Caki2 (cell line): ENCODE results near the gene NINL. TPM values are rescaled to one million over a fixed set of nuclear protein-coding genes. Genes with fewer than 3 reads are reported as not detected.
"Not testable (repeated sequence)": the region's sequence is repeated elsewhere in the genome, so short reads cannot be mapped to it uniquely, and the experiment has no call there.

ENCODE experiments used
- DNase-seq: peaks from one replicate; pipeline ENCODE4 v3.0.0-alpha.2; 2015; ENCODE audit warnings: low read depth
- in situ Hi-C: cut with HindIII; loops from 2 replicates; pipeline ENCODE4 v1.10.0; 2016; ENCODE audit warnings: low sequenced_read_pairs, low pct_unique_long_range_greater_than_20kb, mixed read lengths
- total RNA-seq: library from RNA; depleted of rRNA; stranded (reverse); fragments of >200 nt; shearing (Covaris generic); gene quantifications from 2 replicates; pipeline ENCODE4 v1.2.3, GENCODE V29; 2014; ENCODE audit warnings: low replicate concordance

Gene NINL
- total RNA-seq, 1 experiment from 2014 or later, result 9.2 TPM

DNA sequence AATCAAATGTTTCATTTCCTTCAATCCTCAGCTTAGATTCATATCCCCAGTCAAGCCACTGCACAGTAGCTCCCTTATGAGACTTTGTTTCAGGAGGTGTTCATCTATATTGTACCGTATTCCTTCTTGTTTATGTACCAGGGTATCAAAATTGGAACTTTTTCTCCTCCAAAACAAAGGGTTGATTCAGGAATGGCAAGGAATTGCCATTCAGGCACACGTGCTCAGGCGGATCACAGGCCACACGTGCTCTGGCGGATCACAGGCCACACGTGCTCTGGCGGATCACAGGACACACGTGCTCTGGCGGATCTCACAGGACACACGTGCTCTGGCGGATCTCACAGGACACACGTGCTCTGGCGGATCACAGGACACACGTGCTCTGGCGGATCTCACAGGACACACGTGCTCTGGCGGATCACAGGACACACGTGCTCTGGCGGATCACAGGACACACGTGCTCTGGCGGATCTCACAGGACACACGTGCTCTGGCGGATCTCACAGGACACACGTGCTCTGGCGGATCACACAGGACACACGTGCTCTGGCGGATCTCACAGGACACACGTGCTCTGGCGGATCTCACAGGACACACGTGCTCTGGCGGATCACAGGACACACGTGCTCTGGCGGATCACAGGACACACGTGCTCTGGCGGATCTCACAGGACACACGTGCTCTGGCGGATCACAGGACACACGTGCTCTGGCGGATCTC lies 17.0 kb upstream of the NINL start:
- in situ Hi-C loops, DNase-seq: not testable (repeated sequence)

GRCh38 chr20:25601659-25602058 lies 16.3 kb upstream of the NINL start:
- no peak for DNase-seq
- in situ Hi-C loops, result no loop called here

DNA sequence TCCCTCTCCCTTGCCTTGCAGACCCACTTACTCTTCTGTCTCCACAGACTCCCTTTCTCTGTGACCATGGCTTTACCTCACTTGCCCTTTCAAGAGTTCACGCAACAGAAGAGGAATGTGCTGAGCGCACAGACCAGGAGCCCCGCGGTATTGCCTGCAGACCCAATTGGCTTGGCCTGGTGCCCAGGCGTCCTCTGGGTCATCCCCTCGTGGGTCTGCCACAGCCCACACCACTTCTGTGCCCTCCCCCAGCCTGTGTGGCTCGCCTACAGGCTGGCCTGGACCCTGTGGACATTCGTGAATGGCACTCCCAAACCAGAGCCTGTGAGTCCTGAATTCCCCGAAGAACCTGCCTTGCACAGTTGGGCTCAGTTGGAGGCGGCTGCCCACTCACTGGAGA lies 15.3 kb upstream of the NINL start:
- in situ Hi-C loops, result no loop called here
- no peak for DNase-seq

DNA sequence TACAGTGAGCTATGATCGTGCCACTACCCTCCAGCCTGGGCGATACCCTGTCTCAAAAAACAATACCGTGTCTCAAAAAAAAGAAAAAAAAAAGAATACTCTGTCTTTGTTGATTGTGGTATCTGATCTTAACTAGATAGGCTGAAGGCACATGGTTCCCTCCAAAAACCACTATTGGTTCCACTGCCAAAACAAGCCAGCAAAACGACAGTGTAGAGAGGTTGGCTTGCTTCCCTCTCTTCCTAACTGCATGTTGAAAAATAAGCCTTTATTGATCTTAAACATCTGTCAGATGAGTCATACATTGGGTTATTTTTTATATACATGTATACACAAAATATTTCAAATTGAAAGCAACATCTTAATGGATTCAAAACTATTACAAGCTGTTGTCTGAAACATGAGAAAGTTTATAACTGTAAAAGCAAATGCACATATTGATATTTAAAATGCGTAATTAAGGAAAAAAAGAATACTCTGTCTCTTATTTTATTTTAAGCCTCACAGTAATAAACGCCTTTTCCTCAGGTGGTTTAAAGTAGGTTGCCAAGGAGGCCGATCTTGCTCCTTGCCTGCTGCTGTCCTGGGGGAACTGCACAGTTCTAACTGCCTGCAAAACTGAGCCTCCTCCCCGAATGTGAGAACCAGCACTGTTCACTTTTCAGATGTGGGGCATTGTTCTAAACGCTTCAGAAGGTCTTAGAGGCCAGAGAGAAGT lies 7.0 kb upstream of the NINL start:
- no peak for DNase-seq
- in situ Hi-C loops, result no loop called here

DNA sequence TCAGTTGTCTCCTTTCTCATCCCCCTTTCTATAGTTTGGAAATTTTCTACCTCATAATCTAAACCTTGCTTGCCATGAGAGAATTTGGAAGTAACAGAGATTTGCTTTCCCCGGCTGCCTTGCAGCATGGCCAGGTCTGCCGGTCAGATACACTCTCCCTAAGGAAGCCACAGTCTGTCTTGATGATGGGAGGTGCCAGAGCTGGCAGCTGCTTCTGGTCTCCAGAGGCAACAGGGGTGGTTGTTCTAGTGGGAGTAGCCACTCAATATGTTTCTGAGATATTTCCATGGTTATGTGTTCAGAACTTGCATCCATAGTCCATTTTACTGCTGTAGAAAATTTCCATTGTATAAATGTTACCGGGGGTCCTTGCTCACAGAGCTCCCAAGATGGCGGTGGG lies 5.4 kb upstream of the NINL start:
- DNase-seq, in situ Hi-C loops: not testable (repeated sequence)

- no peak for DNase-seq
- in situ Hi-C loops, result no loop called here
Measured at GRCh38 chr20:25588491-25588890, 3.2 kb upstream of the NINL start.

- DNase-seq, result no peak
- in situ Hi-C loops, result no loop called here
Measured at GRCh38 chr20:25587536-25587935, 2.2 kb upstream of the NINL start.

GRCh38 chr20:25586877-25587276 lies 1.5 kb upstream of the NINL start:
- DNase-seq, result peak; percentile 23
- in situ Hi-C loops, result no loop called here

DNA sequence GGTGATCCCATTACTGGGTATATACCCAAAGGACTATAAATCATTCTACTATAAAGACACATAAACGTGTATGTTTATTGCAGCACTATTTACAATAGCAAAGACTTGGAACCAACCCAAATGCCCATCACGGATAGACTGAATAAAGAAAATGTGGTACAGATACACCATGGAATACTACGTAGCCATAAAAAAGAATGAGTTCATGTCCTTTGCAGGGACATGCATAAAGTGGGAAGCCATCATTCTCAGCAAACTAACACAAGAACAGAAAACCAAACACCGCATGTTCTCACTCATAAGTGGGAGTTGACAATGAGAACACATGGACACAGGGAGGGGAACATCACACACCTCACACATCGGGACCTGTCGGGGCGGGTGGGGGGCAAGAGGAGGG lies 1.7 kb downstream of the NINL start:
- DNase-seq, in situ Hi-C loops: not testable (repeated sequence)

GRCh38 chr20:25580711-25581110 lies 4.6 kb downstream of the NINL start:
- in situ Hi-C loops, result no loop called here
- DNase-seq, result no peak

DNA sequence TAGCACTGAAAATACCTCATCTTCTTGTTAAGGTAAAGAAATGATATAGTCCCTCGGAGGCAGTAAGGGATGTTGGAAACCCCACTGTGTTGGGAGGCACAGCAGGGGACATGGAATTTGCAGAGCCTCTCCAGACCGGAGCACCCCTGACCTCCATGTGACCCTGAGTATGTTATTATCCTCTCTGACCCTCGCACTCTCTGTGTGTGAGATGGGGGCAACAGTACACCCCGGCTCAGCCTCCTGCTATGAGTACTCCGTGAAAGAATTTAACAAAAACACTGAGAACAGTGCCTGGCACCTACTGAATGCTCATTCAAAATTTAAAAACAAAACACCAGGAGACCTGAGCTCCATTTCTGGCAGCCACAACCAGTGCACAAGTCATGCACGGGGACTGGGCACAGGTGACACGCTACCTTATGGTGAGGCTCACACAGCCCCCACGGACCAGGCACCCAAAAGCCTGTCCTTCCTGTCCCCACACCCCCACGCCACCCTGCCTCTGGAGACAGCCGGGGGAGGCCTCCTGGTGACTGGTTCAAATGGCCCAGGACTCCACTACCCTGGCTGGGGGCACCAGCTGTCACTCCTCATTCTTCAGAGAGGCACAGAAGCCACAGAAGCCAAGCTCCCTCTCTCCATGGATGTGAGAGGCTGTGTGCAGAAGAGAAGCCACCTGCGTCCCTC lies 6.1 kb downstream of the NINL start:
- in situ Hi-C loops, result no loop called here
- no peak for DNase-seq

- no peak for DNase-seq
- in situ Hi-C loops, result no loop called here
Measured at GRCh38 chr20:25576783-25577530, 8.4 kb downstream of the NINL start.

DNA sequence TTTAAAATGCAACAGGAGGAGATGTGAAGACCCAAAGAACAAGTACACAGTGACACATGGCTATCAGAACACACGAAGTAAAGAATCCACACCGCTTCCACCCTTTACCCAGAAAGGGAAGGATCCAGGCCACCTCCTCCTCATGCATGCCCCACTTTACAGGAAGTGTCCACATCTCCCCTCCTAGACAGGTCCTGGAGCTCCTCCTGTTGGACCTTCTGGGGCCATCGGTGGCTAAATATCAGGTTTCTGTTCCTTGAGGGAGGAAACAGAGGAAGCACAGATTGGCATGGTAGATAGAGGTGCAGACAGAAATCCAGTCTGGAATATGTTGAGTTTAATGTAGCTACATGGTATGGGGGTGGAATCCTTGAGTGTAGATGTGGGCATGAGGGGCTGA lies 10.9 kb downstream of the NINL start:
- in situ Hi-C loops, result no loop called here
- peak; percentile 14 for DNase-seq

- DNase-seq, result no peak
- in situ Hi-C loops, result no loop called here
Measured at GRCh38 chr20:25573288-25574251, 11.8 kb downstream of the NINL start.

DNA sequence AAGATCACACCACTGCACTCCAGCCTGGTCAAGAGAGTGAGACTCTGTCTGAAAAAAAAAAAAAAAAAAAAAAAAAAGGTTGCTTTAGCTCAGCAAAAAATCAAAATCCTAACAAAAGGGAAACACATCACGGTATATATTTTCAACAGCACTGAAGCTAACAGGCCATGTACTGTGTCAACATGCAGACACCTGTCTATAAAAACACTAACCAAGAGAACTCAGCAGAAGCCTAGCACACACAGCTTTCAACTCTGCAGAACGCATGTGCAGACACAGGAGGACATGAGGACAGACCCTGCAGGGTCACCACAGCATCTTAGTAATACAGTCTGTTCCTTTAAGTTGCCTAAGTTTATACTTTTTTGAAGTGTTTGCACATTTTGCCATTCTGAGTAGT lies 13.5 kb downstream of the NINL start:
- DNase-seq, result no peak
- in situ Hi-C loops, result no loop called here

- no peak for DNase-seq
- in situ Hi-C loops, result no loop called here
Measured at GRCh38 chr20:25571240-25571639, 14.1 kb downstream of the NINL start.

GRCh38 chr20:25570148-25570530 lies 15.2 kb downstream of the NINL start:
- no peak for DNase-seq
- in situ Hi-C loops, result no loop called here

GRCh38 chr20:25567286-25567685 lies 18.0 kb downstream of the NINL start:
- in situ Hi-C loops, result no loop called here
- DNase-seq, result no peak
